TTC549 (cell line): ENCODE results near the gene ANXA4.
"Not testable (repeated sequence)": the region's sequence is repeated elsewhere in the genome, so short reads cannot be mapped to it uniquely, and the experiment has no call there.

Experiments
- FAIRE-seq: peaks from 2 replicates; lab custom pipeline; 2012; peaks lifted over from hg19 to GRCh38; lab: Jason Lieb, UNC

Gene ANXA4

DNA sequence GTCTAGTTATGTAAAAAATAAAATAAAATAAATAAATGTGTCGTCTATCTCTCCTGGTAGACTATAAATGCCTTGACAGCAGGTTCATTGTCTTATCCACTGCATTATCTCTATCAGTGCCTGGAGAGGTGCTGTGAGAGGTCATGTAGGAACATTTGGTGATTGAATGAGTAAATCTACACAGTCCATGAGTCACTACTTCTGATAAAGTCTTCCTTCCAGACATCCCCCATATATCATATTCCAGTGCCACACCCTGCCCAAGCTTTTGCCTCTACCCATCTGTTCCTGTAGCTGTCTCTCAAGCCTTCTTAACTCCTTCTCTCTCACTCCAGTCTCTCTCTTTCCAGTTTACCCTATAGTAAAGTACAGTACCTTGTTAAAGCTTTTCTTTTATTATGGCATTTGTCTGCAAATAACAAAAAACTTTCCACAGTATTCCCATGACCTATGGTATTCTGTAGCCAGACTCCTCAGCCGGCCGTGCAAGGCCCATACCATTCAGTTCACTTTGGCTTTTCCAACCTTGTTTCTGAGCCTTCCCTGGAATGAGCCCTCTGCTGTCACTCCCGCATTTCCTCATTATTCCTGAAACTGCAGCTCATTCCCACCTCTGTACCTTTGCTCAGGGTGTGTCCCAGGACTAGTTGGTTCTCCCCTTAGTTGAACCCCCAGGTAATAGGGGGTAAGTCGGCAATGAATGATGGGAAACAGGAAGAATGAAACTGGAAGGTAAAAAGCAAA is 37.5 kb downstream of the ANXA4 start:
- FAIRE-seq, result no peak

DNA sequence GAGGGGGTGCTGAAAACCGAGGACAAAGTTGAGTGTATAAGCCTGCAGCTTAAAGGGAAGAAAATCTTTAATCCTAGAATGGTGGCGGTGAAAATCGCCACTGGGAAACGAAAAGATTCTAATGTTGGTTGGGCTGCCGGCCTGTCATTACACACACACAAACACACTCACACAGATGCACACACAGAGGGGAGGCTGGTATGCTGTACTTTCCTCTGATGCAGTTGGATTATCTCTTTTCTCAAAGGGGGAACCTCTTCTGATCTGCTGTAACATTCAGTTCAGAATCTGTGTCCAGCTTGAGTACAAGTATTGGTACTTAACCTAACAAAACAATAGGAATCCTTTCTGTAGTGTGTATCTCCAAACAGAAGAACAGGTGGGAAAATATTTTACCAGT is 39.0 kb downstream of the ANXA4 start:
- FAIRE-seq, result no peak

DNA sequence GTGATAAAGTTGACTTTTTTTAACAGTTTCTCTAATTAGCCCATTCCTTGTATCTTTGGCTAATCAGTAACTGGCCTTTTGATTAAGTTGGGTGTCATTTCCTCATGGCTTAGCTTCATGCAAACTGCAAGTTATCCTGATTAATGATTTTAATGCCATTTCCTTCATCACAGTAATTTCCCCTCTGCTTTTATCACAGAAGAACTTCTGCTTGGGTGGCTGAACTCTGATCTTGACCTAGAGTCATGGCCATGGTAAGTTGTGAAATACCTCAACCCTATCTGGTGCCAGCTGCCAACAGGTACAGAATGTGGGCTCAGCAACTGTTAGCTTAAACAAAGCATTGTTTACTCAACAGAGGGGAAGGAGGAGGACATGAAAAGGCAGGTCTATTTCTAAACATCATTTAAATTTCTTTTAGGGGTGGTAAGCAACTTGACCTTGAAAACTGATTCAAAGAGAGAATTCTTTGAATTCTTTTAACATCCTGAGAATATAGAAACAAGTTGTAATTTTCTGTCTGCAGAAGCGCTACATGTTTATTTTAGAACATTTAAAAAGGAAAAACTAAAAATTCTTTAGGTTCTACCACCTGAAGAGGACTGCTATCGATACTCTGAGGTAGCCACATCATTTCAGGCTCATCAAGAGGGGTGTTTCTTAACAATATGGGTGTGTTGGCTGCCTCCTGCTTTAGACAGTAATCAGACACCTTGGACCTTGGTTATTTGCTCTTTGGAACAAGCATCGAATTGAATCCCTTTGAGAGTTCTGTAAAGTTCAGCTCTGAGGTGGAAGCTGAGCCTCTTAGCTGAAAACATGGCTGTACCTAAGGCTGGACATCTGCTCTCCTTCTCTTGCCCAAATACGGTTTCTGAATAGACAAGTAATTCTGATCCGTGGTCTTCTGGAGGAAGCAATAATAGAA is 39.7 kb downstream of the ANXA4 start:
- FAIRE-seq, result no peak

DNA sequence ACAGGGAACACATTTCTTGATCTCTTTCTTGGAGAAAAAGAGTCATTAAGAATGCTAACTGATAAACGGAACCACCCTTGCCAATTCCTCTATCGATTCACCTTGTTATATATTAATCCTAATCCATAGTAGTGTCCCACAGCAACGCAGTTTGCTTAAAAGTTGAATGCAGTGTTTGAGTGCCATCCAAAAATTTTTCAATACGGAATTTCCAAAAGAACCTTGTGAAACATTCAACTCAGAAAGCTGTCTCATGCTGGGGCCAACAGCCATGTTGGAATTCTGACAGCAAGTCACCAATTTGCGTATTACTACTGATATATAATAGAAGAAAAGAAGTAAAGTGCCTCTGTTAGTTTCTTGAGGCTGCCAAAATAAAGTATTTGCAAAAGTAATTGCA is 42.3 kb downstream of the ANXA4 start:
- FAIRE-seq, result no peak

DNA sequence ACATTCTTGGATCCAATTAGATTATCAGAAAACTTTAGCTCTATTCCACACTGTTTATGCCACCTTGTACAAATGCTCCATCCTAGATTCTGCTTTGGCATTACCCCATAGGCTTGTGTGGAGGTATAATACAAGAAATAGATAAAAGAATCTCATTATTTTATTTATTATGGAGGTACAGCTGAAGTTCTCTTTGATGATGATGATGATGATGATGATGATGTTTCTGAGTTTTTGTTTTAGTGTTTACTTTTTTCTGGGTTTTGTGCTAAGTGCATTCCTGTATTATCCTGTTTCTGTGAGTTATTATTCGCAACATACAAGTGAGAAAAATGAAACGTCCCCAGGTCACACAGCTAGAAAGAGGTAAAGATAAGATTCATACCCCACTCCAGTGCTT is 43.4 kb downstream of the ANXA4 start:
- no peak for FAIRE-seq

DNA sequence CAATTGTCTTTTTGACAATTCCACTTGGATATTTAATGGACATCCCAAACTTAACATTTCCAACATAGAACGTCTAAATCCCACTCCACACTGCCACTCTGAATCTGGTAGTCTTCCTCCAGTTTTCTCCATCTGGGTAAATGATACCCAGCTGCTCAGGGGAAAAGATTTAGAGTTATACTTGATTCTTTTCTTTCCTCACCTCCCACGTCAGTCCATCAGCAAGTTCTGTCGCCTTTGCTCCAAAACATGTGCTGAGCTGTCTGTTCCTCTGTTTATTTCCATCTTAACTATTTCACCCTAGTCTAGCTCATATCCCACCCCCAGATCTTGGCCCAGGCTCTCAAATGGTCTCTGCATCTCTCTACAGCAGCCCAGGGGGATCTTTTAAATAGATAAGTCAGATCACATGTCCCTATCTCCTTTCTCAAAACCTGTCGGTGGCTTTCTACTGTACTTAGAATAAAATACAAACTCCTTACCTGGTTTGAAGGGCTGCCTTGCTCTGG is 44.2 kb downstream of the ANXA4 start:
- no peak for FAIRE-seq

DNA sequence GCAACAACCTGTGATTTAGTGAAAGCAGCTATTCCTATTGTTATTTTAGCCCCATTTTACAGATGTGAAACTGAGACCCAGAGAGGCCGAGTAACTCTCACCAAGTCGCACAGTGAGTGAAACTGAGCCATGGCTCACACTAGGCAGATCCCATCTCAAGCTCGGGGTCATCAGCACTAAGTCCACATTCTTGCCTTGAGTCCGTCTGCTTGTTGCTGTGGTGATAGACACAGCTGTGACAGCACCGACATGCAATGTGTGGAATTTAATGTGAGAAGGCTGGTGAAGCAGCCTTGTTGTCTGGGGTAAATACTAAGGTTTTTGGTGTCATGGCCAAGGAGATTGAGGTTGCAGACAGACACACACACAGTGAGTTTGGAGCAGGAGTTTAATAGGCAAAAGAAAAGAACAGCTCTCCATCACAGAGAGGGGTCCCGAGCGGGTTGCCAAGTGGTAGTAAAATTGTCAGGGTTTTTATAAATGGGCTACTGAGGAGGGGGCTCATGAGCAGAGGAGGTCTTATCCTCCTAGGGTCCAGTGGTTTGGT is 47.3 kb downstream of the ANXA4 start:
- FAIRE-seq, result no peak

DNA sequence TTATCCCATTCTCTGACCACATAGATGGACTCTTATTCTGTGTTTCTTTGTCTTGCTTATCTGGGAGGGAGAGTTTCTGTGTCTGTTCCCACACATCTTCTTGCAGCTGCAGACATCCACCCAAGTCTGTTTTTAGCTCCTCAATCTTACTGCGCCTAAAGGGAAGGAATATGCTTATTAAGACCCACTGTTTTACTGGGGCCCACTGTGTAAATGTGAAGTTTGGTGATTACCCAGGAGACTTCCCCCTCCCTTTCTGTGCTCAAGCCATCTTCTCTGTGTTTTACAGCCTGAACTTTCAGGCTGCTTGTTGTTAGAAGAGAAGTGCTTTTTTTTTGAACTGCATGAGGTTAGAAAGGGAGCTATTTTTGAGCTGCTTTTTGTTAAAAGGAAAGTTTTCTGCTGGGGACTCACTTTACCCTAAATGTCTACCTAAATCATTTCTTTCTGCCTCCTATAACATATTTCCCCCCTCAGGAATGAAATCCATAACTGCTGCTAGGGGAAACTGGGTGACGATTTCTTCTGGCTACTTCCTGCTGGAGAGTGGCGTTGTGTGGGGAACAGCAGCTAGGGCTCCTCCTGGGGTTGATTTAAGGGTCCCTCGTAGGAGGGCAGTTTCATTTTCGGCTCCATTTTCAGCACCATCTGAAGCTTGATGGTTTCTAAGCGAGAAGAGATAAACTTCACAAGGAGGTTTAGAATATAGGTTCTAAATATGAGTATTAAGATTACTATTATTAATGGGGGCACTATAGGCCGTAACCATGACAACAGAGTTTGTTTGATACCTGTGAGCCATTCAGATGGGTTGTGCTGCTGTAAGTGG is 48.1 kb downstream of the ANXA4 start:
- FAIRE-seq, result no peak

DNA sequence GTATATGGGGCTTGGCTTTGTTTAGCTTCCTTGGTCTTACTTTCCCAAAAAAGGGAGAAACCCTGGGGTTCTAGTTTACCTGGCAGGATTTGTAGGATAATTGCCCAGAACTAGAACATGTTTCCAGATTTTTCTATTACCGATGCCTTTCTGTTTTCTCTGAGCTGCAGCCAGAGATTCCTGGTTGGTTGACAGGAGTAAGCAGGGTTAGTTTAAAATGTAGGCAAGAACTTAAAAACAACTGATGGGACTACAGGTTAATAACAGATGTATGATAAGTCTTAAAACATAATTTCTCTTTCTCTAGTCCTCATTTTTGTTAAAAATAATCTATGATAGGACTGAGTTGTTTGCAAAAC is 48.6 kb downstream of the ANXA4 start:
- no peak for FAIRE-seq

DNA sequence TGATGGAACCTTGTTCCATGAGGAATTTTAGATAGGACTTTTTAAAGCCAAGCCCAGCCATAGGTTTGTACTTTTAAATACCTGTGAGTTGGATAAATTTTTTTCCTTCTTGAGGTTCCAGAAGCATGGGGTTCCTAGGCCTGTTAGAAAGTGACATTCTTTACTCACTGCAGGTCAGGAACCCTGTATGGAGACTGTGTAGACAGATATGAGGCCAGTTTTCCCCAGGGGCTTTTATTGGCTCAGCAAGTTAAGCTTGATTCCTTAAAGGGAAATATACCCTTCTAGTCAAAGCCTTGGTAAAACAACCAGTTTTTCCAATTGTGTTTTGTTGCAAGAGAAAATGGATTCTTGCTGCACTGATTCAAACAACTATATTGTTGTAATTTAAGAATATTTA is 49.1 kb downstream of the ANXA4 start:
- peak; percentile 13 for FAIRE-seq

DNA sequence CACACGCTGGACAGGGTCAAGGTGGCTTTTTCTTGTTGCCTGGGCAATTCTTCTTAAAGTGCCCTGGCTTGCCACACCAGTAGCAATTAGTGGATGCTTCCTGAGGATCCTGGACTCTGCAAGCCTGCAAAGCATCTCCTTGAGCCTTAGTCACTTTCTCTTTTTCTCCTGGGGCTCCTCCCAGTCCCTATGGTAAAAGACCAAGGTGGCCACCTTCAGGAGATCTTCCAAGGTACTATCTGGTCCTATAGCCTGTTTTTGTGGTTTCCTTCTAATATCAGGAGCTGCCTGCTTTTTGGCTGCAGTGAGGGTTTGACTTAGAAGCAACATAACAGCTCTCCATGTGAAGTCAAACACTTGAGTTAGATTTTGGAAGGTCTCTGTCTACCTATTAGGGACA is 54.2 kb downstream of the ANXA4 start:
- no peak for FAIRE-seq

DNA sequence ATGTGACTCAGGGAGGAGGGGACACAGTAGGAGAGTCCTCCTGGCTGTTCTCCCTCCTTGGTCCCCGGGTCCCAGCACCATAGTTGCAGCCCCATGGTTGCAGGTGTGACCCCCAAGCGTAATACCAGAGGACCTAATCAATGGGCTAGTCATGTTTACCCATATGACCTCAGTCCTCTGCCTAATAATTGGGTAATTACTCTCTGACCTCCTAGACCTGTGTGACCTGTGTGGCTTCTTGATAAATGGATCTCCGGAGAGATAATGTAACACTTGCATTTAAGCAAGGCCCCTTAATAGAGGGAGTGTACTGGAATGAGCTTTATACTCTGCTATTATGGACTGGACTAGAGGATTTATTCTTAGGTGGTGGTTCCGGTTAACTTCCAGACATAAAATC is 55.3 kb downstream of the ANXA4 start:
- FAIRE-seq, result no peak

DNA sequence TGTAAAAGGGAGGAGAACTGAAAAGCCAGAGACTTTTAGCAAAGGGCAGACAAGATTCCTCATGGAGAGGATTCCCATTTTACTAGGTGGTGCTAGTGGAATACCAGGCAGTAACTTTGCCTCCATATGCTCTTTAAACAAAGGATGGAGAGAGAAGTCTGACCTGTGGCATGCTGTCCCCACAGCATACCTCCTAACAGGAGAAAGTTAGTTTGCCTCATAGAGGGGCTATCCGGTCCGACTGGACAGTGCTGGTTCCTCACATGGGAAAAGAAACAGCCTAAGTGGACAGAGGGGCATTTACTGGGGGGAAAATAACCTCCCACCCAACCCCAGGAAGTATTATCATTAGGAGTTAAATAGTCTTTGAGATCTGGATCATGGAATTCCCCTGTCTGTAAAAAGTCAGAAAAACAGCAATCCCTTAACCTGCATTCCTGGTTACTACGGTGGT is 55.9 kb downstream of the ANXA4 start:
- FAIRE-seq, result no peak

DNA sequence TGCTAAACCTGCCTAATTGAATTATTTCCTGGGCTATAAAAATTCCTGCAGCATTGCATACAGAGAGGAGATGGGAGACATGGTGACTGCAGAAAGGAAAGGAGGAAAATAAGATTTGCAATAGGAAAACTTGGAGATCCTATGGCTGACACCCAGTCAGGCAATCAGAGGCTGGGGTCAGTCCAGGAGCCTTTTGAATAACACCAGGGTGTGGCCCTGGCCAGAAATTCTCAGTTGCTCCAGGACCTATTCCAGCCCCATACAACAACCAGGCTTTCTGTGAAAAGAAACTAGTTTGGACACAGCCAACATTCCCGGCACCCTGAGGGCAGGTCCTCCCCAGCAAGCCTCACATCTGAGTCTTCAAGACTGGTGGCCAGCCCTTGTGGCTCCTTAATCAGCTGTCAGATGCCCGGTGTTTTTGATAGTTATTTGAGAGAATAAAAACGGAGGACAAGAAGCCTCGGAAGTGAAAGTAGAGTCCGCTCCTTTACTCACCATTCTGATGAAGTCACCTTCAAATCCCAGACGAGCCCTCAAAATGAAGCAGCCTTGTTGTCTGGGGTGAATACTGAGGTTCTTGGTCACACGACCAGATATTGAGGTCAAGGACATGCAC is 56.5 kb downstream of the ANXA4 start:
- FAIRE-seq, result no peak

DNA sequence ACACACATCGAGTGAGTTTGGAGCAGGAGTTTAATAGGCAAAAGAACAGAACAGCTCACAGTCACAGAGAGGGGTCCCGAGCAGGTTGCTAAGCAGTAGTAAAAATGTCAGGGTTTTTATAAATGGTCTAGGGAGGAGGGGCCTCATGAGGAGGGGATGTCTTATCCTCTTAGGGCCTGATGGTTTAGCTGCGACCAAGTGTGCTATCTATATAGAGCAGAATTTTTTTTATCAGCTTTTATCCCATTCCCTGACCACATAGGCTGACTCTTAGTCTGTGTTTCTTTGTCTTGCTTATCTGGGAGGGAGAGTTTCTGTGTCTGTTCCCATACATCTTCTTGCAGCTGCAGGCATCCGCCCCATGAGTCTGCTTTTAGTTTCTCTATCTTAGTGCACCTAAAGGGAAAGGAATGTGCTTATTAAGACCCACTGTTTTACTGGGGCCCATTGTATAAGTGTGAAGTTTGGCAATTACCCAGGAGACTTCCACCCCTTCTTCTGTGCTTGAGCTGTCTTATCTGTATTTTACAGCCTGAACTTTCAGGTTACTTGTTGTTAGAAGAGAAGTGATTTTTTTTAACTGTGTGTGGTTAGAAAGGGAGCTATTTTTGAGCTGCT is 57.1 kb downstream of the ANXA4 start:
- FAIRE-seq, result no peak

DNA sequence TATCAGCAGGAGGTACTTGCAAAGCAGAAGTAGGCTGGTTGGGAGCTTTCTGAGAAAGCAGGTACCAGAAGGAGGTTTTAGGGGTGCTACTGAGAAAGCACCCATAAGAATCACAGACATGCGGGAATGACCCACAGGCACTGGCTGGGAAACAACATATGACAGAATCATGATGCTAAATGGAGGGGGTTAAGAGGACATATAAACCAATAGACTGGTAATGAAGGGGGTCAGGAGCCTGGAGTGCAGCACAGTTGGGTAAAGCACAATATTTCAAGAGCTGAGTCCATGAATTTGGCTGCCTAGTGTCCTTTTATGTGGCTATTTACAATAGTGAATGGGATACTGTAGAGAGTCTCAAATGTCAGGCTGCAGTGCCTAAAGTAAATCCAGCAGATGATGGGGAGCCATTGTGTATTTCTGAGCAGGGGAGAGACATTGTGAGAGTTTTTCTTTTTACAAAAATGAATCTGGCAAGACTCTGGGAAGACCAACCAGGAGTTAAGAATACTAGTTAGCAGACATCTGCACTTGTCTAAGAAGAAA is 59.9 kb downstream of the ANXA4 start:
- FAIRE-seq, result no peak

DNA sequence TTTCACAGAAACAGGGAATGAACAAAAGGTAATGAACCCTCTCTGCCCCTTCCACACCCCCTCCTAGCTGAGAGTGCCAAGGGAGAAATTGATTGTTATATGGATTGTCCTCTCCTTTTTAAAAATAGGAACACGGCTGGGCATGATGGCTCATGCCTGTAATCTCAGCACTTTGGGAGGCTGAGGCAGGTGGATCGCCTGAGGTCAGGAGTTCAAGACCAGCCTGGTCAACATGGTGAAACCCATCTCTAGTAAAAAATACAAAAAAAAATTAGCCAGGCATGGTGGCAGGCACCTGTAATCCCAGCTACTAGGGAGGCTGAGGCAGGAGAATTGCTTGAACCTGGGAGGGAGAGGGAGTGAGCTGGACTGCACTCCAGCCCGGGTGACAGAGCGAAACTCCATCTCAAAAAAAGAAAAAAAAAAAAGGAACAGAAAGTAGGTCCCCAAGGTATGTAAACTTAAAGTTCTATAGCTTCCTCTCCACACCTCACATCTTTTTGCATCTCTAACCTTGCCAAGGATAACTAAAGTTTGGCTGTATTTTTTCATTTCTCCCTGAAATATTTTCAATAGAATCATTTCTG is 60.9 kb downstream of the ANXA4 start:
- not testable (repeated sequence) for FAIRE-seq

DNA sequence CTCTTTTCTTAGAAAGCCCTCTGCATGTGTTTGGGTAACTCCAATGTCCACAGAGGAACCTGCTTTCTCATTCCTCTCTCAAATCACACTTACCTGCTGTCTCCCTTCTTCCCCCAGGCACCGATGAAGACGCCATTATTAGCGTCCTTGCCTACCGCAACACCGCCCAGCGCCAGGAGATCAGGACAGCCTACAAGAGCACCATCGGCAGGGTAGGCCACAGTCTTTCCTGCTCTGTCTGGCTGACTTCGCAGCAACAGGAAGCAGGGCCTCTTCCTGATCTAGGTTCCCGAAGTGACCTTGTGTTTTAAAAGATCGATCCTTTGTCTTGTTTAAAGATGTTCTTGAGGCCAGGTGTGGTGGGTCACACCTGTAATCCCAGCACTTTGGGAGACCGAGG is 62.5 kb downstream of the ANXA4 start:
- no peak for FAIRE-seq

DNA sequence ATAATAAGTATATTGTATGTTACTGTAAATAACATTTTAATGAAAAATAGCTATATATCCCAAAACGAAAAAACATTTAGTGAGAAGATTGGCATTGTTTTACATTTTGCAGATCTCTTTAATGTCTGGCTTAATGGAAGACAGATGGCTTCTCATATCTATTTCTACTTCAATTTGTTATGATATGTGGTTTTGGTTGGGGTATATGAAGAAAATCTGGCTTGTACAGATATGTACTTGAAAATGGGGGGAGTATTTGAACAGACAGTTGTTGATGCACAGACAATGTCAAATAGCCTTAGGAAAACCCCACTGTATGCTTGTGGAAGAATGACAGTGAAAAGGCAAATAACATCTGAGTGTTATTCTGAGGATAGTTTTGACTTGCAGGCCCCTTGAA is 64.0 kb downstream of the ANXA4 start:
- no peak for FAIRE-seq

DNA sequence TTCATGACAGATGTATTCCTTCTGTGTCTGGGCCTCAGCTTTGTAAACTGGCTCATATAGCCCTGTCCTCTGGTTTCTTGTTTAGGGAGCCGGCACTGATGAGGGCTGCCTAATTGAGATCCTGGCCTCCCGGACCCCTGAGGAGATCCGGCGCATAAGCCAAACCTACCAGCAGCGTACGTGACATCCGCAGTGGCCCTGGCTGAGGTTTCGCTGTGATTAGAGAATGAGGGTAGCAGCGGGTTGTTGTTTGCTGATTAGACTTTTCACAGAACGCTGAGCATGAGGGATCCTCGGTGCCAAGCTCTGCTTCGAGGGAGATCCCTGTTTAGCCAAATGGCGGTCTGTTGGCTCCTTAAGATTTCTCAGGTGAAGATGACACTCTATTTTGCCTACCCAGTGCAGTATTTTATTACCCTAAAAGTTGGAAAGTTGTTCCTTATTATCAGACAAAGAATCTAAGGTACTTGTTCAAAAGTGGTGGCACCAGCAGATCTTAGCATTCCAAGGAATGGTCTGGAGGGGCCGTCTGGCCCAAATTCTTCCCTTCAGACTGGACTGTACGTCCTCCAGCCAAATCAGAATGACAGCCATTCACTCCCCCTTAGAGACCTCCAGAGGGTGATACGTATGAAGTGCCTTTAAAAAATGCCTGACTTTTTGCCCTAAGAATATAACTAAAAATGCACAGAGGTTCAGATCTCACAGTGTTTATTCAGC is 66.0 kb downstream of the ANXA4 start:
- no peak for FAIRE-seq
